RWPE1 (cell line): Measurements from ENCODE around the gene SLC32A1.

Experiments
- CTCF ChIA-PET: fragments of 350-600 bp; sonication (Branson Sonifier 250); formaldehyde crosslinking; extraction: SDS; loops from one replicate; lab custom pipeline; 2021; lab: Yijun Ruan, JAX
- POLR2A ChIA-PET: fragments of 400-600 bp; formaldehyde crosslinking; extraction: SDS; loops from one replicate; lab custom pipeline; 2020; ENCODE audit warnings: antibody characterized with exemption; ENCODE audit not compliant: low non-redundant PET; lab: Yijun Ruan, JAX
- DNase-seq: peaks from one replicate; pipeline ENCODE4 v3.0.0; 2012; ENCODE audit warnings: low spot score
- H3K27ac ChIP-seq: fragments of 450-650 bp; 2 replicates; pipeline ENCODE4 v1.5.1; 2017
- CTCF ChIP-seq: fragments of 450-650 bp; conservative IDR thresholded peaks from 2 replicates; pipeline ENCODE4 v1.5.1; 2017; ENCODE audit warnings: low read depth, mild to moderate bottlenecking

Gene SLC32A1

GRCh38 chr20:38764567-38765318 lies 40.5 kb downstream of the SLC32A1 start:
- DNase-seq = peak; percentile 96
- peak overlapping the region; percentile 68 for H3K27ac ChIP-seq
- ChIA-PET CTCF (interaction anchor here (0.5 to 1.6 kb wide), 6 partner anchors 13 to 1669 kb away, joined by 3 to 5 read pairs (median 4); no protein-coding TSS in a partner anchor), POLR2A (no interaction called here)
- TF ChIP-seq CTCF = no peak

- DNase-seq = no peak
- H3K27ac ChIP-seq = no peak overlapping the region
- ChIA-PET CTCF (no interaction called here), POLR2A (no interaction called here)
- no peak for TF ChIP-seq CTCF
These were observed 41.8 kb downstream of the SLC32A1 start for GRCh38 chr20:38766071-38766470.

DNA sequence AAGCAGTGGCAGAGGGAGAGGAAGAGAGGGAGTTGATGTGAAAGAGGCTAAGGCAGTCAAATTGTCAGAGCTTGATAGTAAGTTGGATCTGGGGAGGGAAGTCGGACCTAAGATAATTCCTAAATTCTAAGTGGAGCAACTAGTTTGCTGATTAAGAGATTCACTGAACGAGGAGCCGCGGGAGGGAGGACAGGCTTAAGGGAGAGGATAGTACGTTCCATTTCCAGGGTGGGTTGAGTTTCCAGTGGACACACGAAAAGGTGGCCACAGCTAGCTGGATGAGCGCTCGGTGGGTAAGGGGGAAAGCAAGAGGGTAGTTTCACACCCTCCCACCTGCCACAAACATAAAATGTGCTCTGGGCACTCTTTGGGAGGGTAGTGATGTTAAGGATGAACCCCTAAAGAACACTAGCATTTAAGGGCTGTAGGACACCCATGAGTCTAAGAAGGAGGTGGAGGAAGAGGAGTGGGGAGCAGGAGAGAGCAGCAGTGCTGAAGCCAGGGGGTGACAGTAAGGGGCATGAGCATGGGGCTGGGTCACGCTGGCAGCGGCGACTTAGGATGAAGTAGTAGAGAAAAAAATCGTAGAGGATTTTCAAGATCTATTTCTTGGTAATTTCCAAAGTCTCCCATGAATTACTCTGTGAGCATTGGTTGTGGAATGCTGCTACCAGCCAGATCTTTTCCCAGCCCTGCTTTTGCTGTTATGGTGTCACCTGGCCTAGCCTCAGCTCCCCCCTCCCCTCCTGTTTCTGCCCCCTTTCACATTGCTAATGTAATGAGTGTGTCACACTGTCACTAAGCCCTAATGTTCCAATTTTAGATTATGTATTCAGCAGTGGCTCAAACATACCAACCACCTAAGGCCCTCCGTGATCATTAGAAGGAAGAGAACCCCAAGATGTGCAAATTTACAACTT lies 45.4 kb downstream of the SLC32A1 start:
- no peak overlapping the region for H3K27ac ChIP-seq
- TF ChIP-seq CTCF = no peak
- POLR2A ChIA-PET = no interaction called here
- CTCF ChIA-PET = interaction anchor here (0.5 to 0.9 kb wide), 3 partner anchors 20 to 164 kb away, joined by 3 to 6 read pairs (median 4); no protein-coding TSS in a partner anchor
- no peak for DNase-seq

GRCh38 chr20:38770546-38770945 lies 46.3 kb downstream of the SLC32A1 start:
- no peak for DNase-seq
- no peak overlapping the region for H3K27ac ChIP-seq
- CTCF ChIA-PET = interaction anchor here (0.5 to 0.9 kb wide), 3 partner anchors 20 to 163 kb away, joined by 3 to 6 read pairs (median 4); no protein-coding TSS in a partner anchor
- POLR2A ChIA-PET = no interaction called here
- TF ChIP-seq CTCF = no peak

- CTCF ChIA-PET = interaction anchor here (0.7 to 0.9 kb wide), 2 partner anchors 19 to 72 kb away, joined by 3 to 4 read pairs; no protein-coding TSS in a partner anchor
- no peak for TF ChIP-seq CTCF
- POLR2A ChIA-PET = no interaction called here
- no peak for DNase-seq
- H3K27ac ChIP-seq = no peak overlapping the region
These were observed 46.7 kb downstream of the SLC32A1 start for GRCh38 chr20:38770970-38771369.

DNA sequence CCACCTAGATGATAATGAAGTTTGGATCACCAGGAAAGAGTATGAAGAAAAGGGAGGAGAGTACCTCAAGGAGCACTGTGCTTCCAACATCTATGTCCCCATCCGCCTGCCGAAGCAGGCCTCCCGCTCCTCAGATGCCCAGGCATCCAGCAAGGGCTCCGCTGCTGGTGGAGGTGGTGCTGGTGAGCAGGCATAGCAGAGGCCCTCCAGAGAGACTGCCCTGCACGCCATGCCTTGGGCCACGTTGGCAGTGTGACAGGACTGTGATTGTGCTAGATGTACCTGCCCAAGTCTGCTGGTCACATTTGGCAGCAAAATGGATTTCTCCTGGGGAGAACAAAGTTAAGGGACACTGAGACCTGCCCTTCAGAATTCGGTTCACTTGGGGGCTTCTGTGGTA lies 47.3 kb downstream of the SLC32A1 start:
- ChIA-PET CTCF (no interaction called here), POLR2A (no interaction called here)
- TF ChIP-seq CTCF = no peak
- no peak overlapping the region for H3K27ac ChIP-seq
- no peak for DNase-seq
